SKM-1 (cell line): ENCODE measurements around the gene PET100.

Experiments
- DNase-seq: peaks from one replicate; lab custom pipeline; 2025; ENCODE audit not compliant: unreplicated experiment; lab: John Stamatoyannopoulos, UW

Gene PET100

GRCh38 chr19:7629347-7630054 lies at the start of gene PET100, which contains the start of gene XAB2:
Gene PET100 (plus strand): TSS chr19:7629793. CDS start chr19:7629834, 41 bp downstream.
Gene XAB2 (minus strand): TSS chr19:7629545. CDS start chr19:7629527, 18 bp downstream.
- peak; percentile 93 for DNase-seq

- no peak for DNase-seq
These were observed 47.1 kb upstream of the PET100 start for GRCh38 chr19:7582446-7582845.

- no peak for DNase-seq
These were observed 39.8 kb upstream of the PET100 start for GRCh38 chr19:7589822-7590221.

GRCh38 chr19:7590256-7590655 lies 39.3 kb upstream of the PET100 start:
- DNase-seq: no peak

GRCh38 chr19:7595466-7596133 lies 34.0 kb upstream of the PET100 start, which contains the start of gene CAMSAP3:
Gene CAMSAP3 (plus strand): TSS chr19:7595863. CDS start chr19:7596003, 140 bp downstream.
- no peak for DNase-seq

GRCh38 chr19:7596211-7596937 lies 33.2 kb upstream of the PET100 start:
- no peak for DNase-seq

GRCh38 chr19:7597689-7598088 lies 31.9 kb upstream of the PET100 start:
- no peak for DNase-seq

GRCh38 chr19:7598180-7598579 lies 31.4 kb upstream of the PET100 start:
- no peak for DNase-seq

- DNase-seq: no peak
These were observed 28.9 kb upstream of the PET100 start for GRCh38 chr19:7600721-7601120.

GRCh38 chr19:7602240-7602934 lies 27.2 kb upstream of the PET100 start:
- no peak for DNase-seq

- no peak for DNase-seq
These were observed 26.6 kb upstream of the PET100 start for GRCh38 chr19:7602935-7603497.

GRCh38 chr19:7603919-7604318 lies 25.7 kb upstream of the PET100 start:
- no peak for DNase-seq

- peak; percentile 29 for DNase-seq
These were observed 23.9 kb upstream of the PET100 start for GRCh38 chr19:7605490-7606222.

GRCh38 chr19:7606289-7606688 lies 23.3 kb upstream of the PET100 start:
- DNase-seq: no peak

- DNase-seq: no peak
These were observed 22.2 kb upstream of the PET100 start for GRCh38 chr19:7607212-7607873.

- DNase-seq: no peak
These were observed 21.6 kb upstream of the PET100 start for GRCh38 chr19:7607874-7608560.

GRCh38 chr19:7610491-7611240 lies 18.9 kb upstream of the PET100 start:
- DNase-seq: no peak

GRCh38 chr19:7611541-7612279 lies 17.9 kb upstream of the PET100 start:
- no peak for DNase-seq
